Lower lobe of right lung (tissue), 2 donors: ENCODE measurements around the gene IFNLR1. TPM values are rescaled to one million over a fixed set of nuclear protein-coding genes. Genes with fewer than 3 reads are reported as not detected.

Experiments
- ATAC-seq, 2 donors: fragments of 200-7000 bp; cut with Tn5 transposase; one replicate each; pipeline ENCODE4 v1.9.1; 2020 to 2022; ENCODE audit warnings: mild to moderate bottlenecking in 2 of 2, moderate library complexity in 2 of 2
- DNase-seq: peaks from one replicate; pipeline ENCODE4 v3.0.0-alpha.2; 2020
- H3K27ac ChIP-seq: fragments of 200-600 bp; one replicate; pipeline ENCODE4 v1.8.0; 2022
- H3K27me3 ChIP-seq: fragments of 200-600 bp; one replicate; pipeline ENCODE4 v1.8.0; 2022; ENCODE audit warnings: low read depth
- H3K36me3 ChIP-seq: fragments of 200-600 bp; one replicate; pipeline ENCODE4 v1.8.0; 2022; ENCODE audit warnings: mild to moderate bottlenecking
- H3K4me1 ChIP-seq: fragments of 200-600 bp; one replicate; pipeline ENCODE4 v1.8.0; 2022
- H3K4me3 ChIP-seq: fragments of 200-600 bp; one replicate; pipeline ENCODE4 v1.8.0; 2022; ENCODE audit warnings: mild to moderate bottlenecking
- H3K9me3 ChIP-seq: fragments of 200-600 bp; one replicate; pipeline ENCODE4 v1.8.0; 2022
- intact Hi-C: fragments of 100-400 bp; cut with DNase I; formaldehyde crosslinking; loops from one replicate; pipeline ENCODE4 v1.11.0; 2022
- total RNA-seq: library from RNA; stranded (reverse); fragmentation: NEBNext Ultra II Directional; extraction: Animal tissue kit (Norgen Biotek cat#: 25700); gene quantifications from one replicate; pipeline ENCODE4 v1.2.1, GENCODE V29; 2021
- TF ChIP-seq, protein P1 (sequence below): fragments of 200-600 bp; IDR thresholded peaks from one replicate; pipeline ENCODE4 v1.8.0; 2022; ENCODE audit warnings: antibody characterized with exemption, mild to moderate bottlenecking
- donor health status: DM: no; HTN: yes; CAD: no; lungs with severe emphysema.

The IFNLR1 gene
- total RNA-seq, 1 donor from 2014 or later = 11.7 TPM

DNA sequence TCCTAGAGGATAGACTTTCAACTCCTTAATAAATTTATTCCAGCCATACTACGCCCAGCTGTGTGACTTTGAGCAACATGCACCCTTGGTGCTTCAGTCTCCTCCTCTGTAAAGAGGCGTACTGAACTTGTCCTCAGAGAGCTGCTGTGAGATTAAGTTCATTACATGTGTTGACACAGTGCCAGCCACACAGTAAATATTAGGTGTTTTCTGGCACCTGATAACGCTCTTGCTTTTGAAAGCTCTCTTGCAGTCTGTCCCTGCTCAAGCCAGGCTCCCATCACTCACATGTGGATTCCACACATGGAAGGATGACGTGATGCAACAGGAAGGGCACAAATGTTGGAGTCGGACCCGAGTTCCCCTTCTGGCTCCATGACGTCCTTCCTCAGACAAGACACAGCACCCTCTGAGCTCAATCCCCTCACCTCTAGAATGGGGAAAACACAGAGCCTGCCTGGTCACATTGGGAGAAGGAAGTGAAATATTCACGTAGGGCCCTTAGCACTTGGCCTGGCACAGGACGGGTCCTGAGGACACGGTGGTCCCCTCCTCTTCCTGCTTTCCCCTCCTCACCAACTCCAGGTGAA lies 7.7 kb downstream of the IFNLR1 start:
- Histone ChIP-seq H3K36me3 (no peaks in the 10 kb centered on the region), H3K4me1 (peaks cover 5% of the 10 kb centered on the region), H3K27me3 (no peaks in the 10 kb centered on the region), H3K9me3 (no peaks in the 10 kb centered on the region), H3K4me3 (no peak overlapping the region), H3K27ac (no peak overlapping the region)
- DNase-seq (no peak), ATAC-seq (no peak)
- intact Hi-C loops = no loop called here
- TF ChIP-seq, protein P1, sequence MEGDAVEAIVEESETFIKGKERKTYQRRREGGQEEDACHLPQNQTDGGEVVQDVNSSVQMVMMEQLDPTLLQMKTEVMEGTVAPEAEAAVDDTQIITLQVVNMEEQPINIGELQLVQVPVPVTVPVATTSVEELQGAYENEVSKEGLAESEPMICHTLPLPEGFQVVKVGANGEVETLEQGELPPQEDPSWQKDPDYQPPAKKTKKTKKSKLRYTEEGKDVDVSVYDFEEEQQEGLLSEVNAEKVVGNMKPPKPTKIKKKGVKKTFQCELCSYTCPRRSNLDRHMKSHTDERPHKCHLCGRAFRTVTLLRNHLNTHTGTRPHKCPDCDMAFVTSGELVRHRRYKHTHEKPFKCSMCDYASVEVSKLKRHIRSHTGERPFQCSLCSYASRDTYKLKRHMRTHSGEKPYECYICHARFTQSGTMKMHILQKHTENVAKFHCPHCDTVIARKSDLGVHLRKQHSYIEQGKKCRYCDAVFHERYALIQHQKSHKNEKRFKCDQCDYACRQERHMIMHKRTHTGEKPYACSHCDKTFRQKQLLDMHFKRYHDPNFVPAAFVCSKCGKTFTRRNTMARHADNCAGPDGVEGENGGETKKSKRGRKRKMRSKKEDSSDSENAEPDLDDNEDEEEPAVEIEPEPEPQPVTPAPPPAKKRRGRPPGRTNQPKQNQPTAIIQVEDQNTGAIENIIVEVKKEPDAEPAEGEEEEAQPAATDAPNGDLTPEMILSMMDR = no peak

DNA sequence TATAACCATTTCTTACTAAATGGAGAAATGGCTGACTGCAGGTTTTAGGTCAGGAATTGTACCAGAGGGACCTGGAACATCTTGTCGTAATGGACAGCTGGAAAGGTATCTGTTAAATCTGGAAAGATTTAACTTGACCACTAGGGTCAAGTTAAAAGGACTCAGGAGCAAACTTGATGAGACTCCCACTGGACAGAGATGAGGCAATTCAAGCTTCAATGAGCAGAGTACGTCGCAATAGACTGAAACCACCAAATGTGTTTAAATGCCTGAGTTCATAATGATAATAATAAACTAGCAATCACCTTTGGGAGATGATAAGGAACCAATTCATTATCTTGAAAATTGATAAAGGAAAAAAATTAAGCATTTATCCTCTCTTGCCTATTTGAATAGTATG lies 8.7 kb downstream of the IFNLR1 start:
- Histone ChIP-seq H3K4me1 (peaks cover 5% of the 10 kb centered on the region), H3K36me3 (no peaks in the 10 kb centered on the region), H3K27me3 (no peaks in the 10 kb centered on the region), H3K27ac (no peak overlapping the region), H3K9me3 (no peaks in the 10 kb centered on the region), H3K4me3 (no peak overlapping the region)
- TF ChIP-seq, protein P1 = no peak
- intact Hi-C loops = no loop called here
- DNase-seq (no peak), ATAC-seq (no peak)

DNA sequence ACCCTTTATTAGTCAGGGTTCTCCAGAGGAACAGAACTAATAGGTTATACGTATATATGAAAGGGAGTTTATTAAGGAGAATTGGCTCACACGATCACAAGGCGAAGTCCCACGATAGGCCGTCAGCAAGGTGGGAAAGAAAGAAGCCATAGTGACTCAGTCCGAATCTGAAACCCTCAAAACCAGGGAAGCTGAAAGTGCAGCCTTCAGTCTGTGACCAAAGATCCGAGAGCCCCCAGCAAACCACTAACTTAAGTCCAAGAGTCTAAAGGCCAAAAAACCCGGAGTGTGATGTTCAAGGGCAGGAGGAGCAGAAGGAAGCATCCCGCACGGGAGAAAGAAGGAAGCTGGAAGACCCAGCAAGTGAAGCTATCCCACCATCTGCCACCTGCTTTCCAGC lies 9.9 kb downstream of the IFNLR1 start:
- Histone ChIP-seq H3K27me3 (no peaks in the 10 kb centered on the region), H3K4me1 (peaks cover 5% of the 10 kb centered on the region), H3K4me3 (no peak overlapping the region), H3K27ac (no peak overlapping the region), H3K36me3 (no peaks in the 10 kb centered on the region), H3K9me3 (no peaks in the 10 kb centered on the region)
- intact Hi-C loops = no loop called here
- DNase-seq (no peak), ATAC-seq (no peak)
- TF ChIP-seq, protein P1 = no peak

DNA sequence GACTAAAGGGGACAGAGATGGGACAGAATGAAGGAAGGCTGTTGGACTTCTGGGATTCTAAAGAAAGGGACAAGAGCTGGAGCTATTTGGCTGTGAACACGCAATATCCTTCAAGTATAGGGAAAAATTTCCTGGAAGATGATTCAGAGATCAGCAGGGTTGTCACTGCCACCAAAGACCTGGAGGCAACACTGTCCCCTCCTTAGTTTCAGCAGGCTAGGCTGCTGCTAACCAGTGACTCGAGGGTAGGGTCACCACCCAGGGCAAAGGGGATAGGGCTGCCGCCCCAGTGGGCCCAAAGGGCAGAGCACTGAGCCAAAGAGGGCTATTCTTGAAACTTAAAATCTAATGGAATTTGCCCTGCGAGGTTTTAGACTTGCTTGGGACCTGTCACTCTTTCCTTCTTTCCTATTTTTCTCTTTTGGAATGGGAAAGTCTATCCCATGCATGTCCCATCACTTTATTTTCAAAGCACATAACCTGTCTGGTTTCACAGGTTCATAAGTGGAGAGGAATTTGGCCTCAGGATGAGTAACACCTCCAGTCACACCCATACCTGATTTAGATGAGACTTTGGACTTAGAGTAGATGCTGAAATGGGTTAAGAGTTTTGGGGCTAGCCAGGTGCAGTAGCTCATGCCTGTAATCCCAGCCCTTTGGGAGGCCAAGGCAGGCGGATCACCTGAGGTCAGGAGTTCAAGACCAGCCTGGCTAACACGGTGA lies 11.9 kb downstream of the IFNLR1 start:
- H3K36me3 ChIP-seq = no peaks in the 10 kb centered on the region
- no peaks in the 10 kb centered on the region for H3K4me1 ChIP-seq
- no peak overlapping the region for H3K4me3 ChIP-seq
- H3K27ac ChIP-seq = no peak overlapping the region
- no peak for ATAC-seq
- DNase-seq = no peak
- H3K27me3 ChIP-seq = no peaks in the 10 kb centered on the region
- TF ChIP-seq, protein P1 = no peak
- H3K9me3 ChIP-seq = no peaks in the 10 kb centered on the region
- intact Hi-C loops = no loop called here

DNA sequence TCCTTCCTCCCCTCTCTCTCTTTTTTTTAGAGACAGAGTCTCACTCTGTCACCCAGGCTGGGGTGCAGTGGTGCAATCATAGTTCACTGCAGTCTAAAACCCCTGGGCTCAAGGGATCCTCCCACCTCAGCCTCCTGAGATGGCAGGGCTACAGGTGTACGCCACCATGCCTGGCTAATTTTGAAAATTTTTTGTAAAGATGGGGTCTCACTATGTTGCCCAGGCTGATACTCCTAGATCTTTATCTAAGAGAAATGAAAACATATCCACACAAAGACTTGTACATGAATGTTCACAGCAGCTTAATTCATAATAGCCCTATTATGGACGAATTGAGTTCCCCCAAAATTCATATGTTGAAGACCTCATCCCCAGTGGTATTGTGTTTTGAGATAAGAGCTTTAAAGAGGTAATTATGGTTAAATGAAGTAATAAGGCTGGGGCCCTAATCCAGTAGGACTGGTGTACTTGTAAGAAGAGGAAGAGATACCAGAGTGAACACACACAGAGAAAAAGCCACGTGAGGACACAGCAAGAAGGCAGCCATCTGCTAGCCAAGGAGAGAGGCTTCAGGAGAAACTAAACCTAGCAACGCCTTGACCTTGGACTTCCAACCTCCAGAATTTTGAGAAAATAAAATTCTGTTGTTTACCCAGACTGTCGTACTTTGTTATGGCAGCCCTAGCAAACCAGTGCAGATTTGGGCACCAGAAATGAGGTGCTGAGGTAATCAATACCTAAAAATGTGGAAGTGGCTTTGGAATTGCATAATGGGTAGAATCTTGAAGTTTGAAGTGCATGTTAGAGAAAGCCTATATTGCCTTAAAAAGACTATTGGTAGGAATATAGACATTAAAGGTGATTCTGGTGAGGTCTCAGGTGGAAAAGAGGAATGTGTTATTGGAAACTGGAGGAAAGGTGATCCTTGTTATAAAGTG lies 13.2 kb downstream of the IFNLR1 start:
- TF ChIP-seq, protein P1 = no peak
- intact Hi-C loops = no loop called here

More for the DNA sequence above, 13.2 kb downstream of the IFNLR1 start:
- ATAC-seq = no peak
- no peaks in the 10 kb centered on the region for H3K9me3 ChIP-seq
- H3K27me3 ChIP-seq = no peaks in the 10 kb centered on the region
- no peaks in the 10 kb centered on the region for H3K36me3 ChIP-seq
- H3K4me1 ChIP-seq = no peaks in the 10 kb centered on the region
- no peak overlapping the region for H3K27ac ChIP-seq
- no peak overlapping the region for H3K4me3 ChIP-seq
- DNase-seq = no peak
